ENCODE data around the gene KCNJ10.
A peak's percentile ranks its signal among the peaks of the same experiment; 100 is the strongest.
"Not testable (repeated sequence)": the region's sequence is repeated elsewhere in the genome, so short reads cannot be mapped to it uniquely, and the experiment has no call there.

Gene KCNJ10

GRCh38 chr1:160069460-160070231 lies at the start of gene KCNJ10:
Gene KCNJ10 (minus strand): TSS chr1:160070160. CDS start chr1:160042532, 27,628 bp downstream.
- H3K4me3 Mint-ChIP-seq, result peak within 1 kb of the TSS; percentile 85 to 94
- H3K27ac Mint-ChIP-seq, result peak within 1 kb of the TSS; percentile 10
- DNase-seq, result no peak
- peaks cover 11 to 25% of the 10 kb centered on the region in 2 donors for H3K4me1 Mint-ChIP-seq
- peaks cover 59 to 73% of the 10 kb centered on the region in 2 donors for H3K27me3 Mint-ChIP-seq
- peaks cover 0 to 1% of the 10 kb centered on the region in 2 donors for H3K36me3 Mint-ChIP-seq
- H3K9me3 Mint-ChIP-seq, result no peaks in the 10 kb centered on the region
- ATAC-seq (replicated peaks), result peak; percentile 42 to 50

GRCh38 chr1:160118928-160119327 lies 49.0 kb upstream of the KCNJ10 start:
- Mint-ChIP-seq H3K36me3 (no peaks in the 10 kb centered on the region), H3K27me3 (peaks cover 30 to 35% of the 10 kb centered on the region in 2 donors), H3K9me3 (no peaks in the 10 kb centered on the region), H3K27ac (no peak overlapping the region), H3K4me1 (no peaks in the 10 kb centered on the region), H3K4me3 (no peak overlapping the region)
- ATAC-seq (replicated peaks) (no peak), DNase-seq (no peak)

GRCh38 chr1:160117709-160118183 lies 47.8 kb upstream of the KCNJ10 start:
- no peak overlapping the region for H3K4me3 Mint-ChIP-seq
- H3K27me3 Mint-ChIP-seq, result peaks cover 30 to 32% of the 10 kb centered on the region in 2 donors
- no peak overlapping the region for H3K27ac Mint-ChIP-seq
- DNase-seq (no peak), ATAC-seq (replicated peaks) (no peak)
- no peaks in the 10 kb centered on the region for H3K9me3 Mint-ChIP-seq
- no peaks in the 10 kb centered on the region for H3K4me1 Mint-ChIP-seq
- no peaks in the 10 kb centered on the region for H3K36me3 Mint-ChIP-seq

GRCh38 chr1:160117300-160117699 lies 47.3 kb upstream of the KCNJ10 start:
- no peak for DNase-seq
- Mint-ChIP-seq H3K4me3 (no peak overlapping the region), H3K4me1 (no peaks in the 10 kb centered on the region), H3K9me3 (no peaks in the 10 kb centered on the region), H3K27ac (no peak overlapping the region), H3K36me3 (no peaks in the 10 kb centered on the region), H3K27me3 (peaks cover 30 to 32% of the 10 kb centered on the region in 2 donors)
- ATAC-seq (replicated peaks), result no peak

GRCh38 chr1:160116283-160117147 lies 46.6 kb upstream of the KCNJ10 start:
- DNase-seq (no peak), ATAC-seq (replicated peaks) (no peak)
- Mint-ChIP-seq H3K27ac (no peak overlapping the region), H3K36me3 (no peaks in the 10 kb centered on the region), H3K27me3 (peaks cover 30 to 37% of the 10 kb centered on the region in 2 donors), H3K9me3 (no peaks in the 10 kb centered on the region), H3K4me1 (no peaks in the 10 kb centered on the region), H3K4me3 (no peak overlapping the region)

- Mint-ChIP-seq H3K27ac (no peak within 1 kb of the TSS), H3K27me3 (peaks cover 30 to 39% of the 10 kb centered on the region in 2 donors), H3K36me3 (no peaks in the 10 kb centered on the region), H3K4me3 (no peak within 1 kb of the TSS), H3K9me3 (no peaks in the 10 kb centered on the region), H3K4me1 (no peaks in the 10 kb centered on the region)
- DNase-seq (no peak), ATAC-seq (replicated peaks) (no peak)
Measured at GRCh38 chr1:160115545-160116282, 45.8 kb upstream of the KCNJ10 start, which contains the start of gene ATP1A2. Gene ATP1A2 (plus strand): TSS chr1:160115759. CDS start chr1:160115862, 103 bp downstream.

- peaks cover 39 to 45% of the 10 kb centered on the region in 2 donors for H3K27me3 Mint-ChIP-seq
- H3K9me3 Mint-ChIP-seq, result no peaks in the 10 kb centered on the region
- DNase-seq (no peak), ATAC-seq (replicated peaks) (no peak)
- H3K4me3 Mint-ChIP-seq, result no peak overlapping the region
- peaks cover under 1 to 1% of the 10 kb centered on the region in 2 donors for H3K4me1 Mint-ChIP-seq
- H3K27ac Mint-ChIP-seq, result no peak overlapping the region
- H3K36me3 Mint-ChIP-seq, result no peaks in the 10 kb centered on the region
Measured at GRCh38 chr1:160114085-160114484, 44.1 kb upstream of the KCNJ10 start.

GRCh38 chr1:160113407-160113806 lies 43.4 kb upstream of the KCNJ10 start:
- ATAC-seq (replicated peaks) (no peak), DNase-seq (no peak)
- no peak overlapping the region for H3K27ac Mint-ChIP-seq
- H3K4me3 Mint-ChIP-seq, result no peak overlapping the region
- H3K4me1 Mint-ChIP-seq, result peaks cover 6 to 8% of the 10 kb centered on the region in 2 donors
- no peaks in the 10 kb centered on the region for H3K9me3 Mint-ChIP-seq
- H3K36me3 Mint-ChIP-seq, result no peaks in the 10 kb centered on the region
- H3K27me3 Mint-ChIP-seq, result peaks cover 42 to 43% of the 10 kb centered on the region in 2 donors

- ATAC-seq (replicated peaks), result no peak
- Mint-ChIP-seq H3K9me3 (no peaks in the 10 kb centered on the region), H3K4me1 (peaks cover 6 to 8% of the 10 kb centered on the region in 2 donors), H3K36me3 (no peaks in the 10 kb centered on the region), H3K27ac (no peak overlapping the region), H3K27me3 (peaks cover 39 to 40% of the 10 kb centered on the region in 2 donors), H3K4me3 (no peak overlapping the region)
- no peak for DNase-seq
Measured at GRCh38 chr1:160112357-160112756, 42.4 kb upstream of the KCNJ10 start.

- peaks cover 32 to 38% of the 10 kb centered on the region in 2 donors for H3K27me3 Mint-ChIP-seq
- not testable (repeated sequence) for H3K4me3 Mint-ChIP-seq; H3K36me3 Mint-ChIP-seq; H3K27ac Mint-ChIP-seq; H3K9me3 Mint-ChIP-seq; DNase-seq; H3K4me1 Mint-ChIP-seq; ATAC-seq (replicated peaks)
Measured at GRCh38 chr1:160111462-160111861, 41.5 kb upstream of the KCNJ10 start.

- Mint-ChIP-seq H3K27me3 (peaks cover 19 to 26% of the 10 kb centered on the region in 2 donors), H3K4me3 (no peak overlapping the region), H3K36me3 (no peaks in the 10 kb centered on the region), H3K9me3 (no peaks in the 10 kb centered on the region), H3K27ac (no peak overlapping the region), H3K4me1 (peaks cover 6 to 8% of the 10 kb centered on the region in 2 donors)
- ATAC-seq (replicated peaks) (no peak), DNase-seq (no peak)
Measured at GRCh38 chr1:160109686-160110085, 39.7 kb upstream of the KCNJ10 start.

GRCh38 chr1:160108888-160109662 lies 39.1 kb upstream of the KCNJ10 start:
- no peak overlapping the region for H3K27ac Mint-ChIP-seq
- H3K4me3 Mint-ChIP-seq, result no peak overlapping the region
- no peaks in the 10 kb centered on the region for H3K36me3 Mint-ChIP-seq
- DNase-seq (no peak), ATAC-seq (replicated peaks) (peak; percentile 55 to 58)
- no peaks in the 10 kb centered on the region for H3K9me3 Mint-ChIP-seq
- H3K4me1 Mint-ChIP-seq, result peaks cover 6 to 8% of the 10 kb centered on the region in 2 donors
- peaks cover 19 to 24% of the 10 kb centered on the region in 2 donors for H3K27me3 Mint-ChIP-seq

GRCh38 chr1:160107512-160107911 lies 37.6 kb upstream of the KCNJ10 start:
- Mint-ChIP-seq H3K36me3 (no peaks in the 10 kb centered on the region), H3K9me3 (no peaks in the 10 kb centered on the region), H3K4me3 (no peak overlapping the region), H3K27me3 (peaks cover 20 to 25% of the 10 kb centered on the region in 2 donors), H3K4me1 (peaks cover 8% of the 10 kb centered on the region in 2 donors), H3K27ac (no peak overlapping the region)
- ATAC-seq (replicated peaks) (no peak), DNase-seq (no peak)
